HG03103 (cell line): ENCODE data around the gene SLC18A2.
"Not testable (repeated sequence)": the region's sequence is repeated elsewhere in the genome, so short reads cannot be mapped to it uniquely, and the experiment has no call there.

Experiments
- ATAC-seq: cut with Tn5 transposase; IDR thresholded peaks from one replicate; pipeline ENCODE4 v1.9.1; 2021; ENCODE audit warnings: low read depth; ENCODE audit not compliant: unreplicated experiment

SLC18A2 gene

GRCh38 chr10:117230107-117230506 is 10.8 kb upstream of the SLC18A2 start:
- not testable (repeated sequence) for ATAC-seq

- ATAC-seq = peak; percentile 73
These were observed 3.4 kb upstream of the SLC18A2 start for GRCh38 chr10:117237401-117237991.

- ATAC-seq = no peak
These were observed 1.9 kb upstream of the SLC18A2 start for GRCh38 chr10:117239051-117239450.

- no peak for ATAC-seq
These were observed 943 bp upstream of the SLC18A2 start for GRCh38 chr10:117239721-117240620.

GRCh38 chr10:117241541-117242462 is 888 bp downstream of the SLC18A2 start:
- no peak for ATAC-seq

GRCh38 chr10:117242463-117242832 is 1.5 kb downstream of the SLC18A2 start:
- ATAC-seq = no peak

- ATAC-seq = no peak
These were observed 6.2 kb downstream of the SLC18A2 start for GRCh38 chr10:117246997-117247671.

- ATAC-seq = no peak
These were observed 8.0 kb downstream of the SLC18A2 start for GRCh38 chr10:117248750-117249465.

- ATAC-seq = no peak
These were observed 8.7 kb downstream of the SLC18A2 start for GRCh38 chr10:117249493-117250093.

- ATAC-seq = no peak
These were observed 9.5 kb downstream of the SLC18A2 start for GRCh38 chr10:117250411-117250810.

- ATAC-seq = no peak
These were observed 13.0 kb downstream of the SLC18A2 start for GRCh38 chr10:117253908-117254307.

GRCh38 chr10:117254338-117254737 is 13.4 kb downstream of the SLC18A2 start:
- ATAC-seq = no peak

- no peak for ATAC-seq
These were observed 14.1 kb downstream of the SLC18A2 start for GRCh38 chr10:117254774-117255735.

GRCh38 chr10:117255835-117256460 is 15.0 kb downstream of the SLC18A2 start:
- ATAC-seq = no peak

GRCh38 chr10:117256910-117257309 is 16.0 kb downstream of the SLC18A2 start:
- ATAC-seq = no peak

GRCh38 chr10:117257721-117258120 is 16.8 kb downstream of the SLC18A2 start:
- no peak for ATAC-seq

- ATAC-seq = no peak
These were observed 18.4 kb downstream of the SLC18A2 start for GRCh38 chr10:117259279-117259678.

- ATAC-seq = no peak
These were observed 19.2 kb downstream of the SLC18A2 start for GRCh38 chr10:117260084-117260483.
